Measurements from ENCODE around the gene RAD51B. TPM values are rescaled to one million over a fixed set of nuclear protein-coding genes. Genes with fewer than 3 reads are reported as not detected.

RAD51B gene
- polyA plus RNA-seq, 1 donor (not counting 4 experiments of a cell fraction or from before 2014, with no cell fraction given), result 13.3 TPM

DNA sequence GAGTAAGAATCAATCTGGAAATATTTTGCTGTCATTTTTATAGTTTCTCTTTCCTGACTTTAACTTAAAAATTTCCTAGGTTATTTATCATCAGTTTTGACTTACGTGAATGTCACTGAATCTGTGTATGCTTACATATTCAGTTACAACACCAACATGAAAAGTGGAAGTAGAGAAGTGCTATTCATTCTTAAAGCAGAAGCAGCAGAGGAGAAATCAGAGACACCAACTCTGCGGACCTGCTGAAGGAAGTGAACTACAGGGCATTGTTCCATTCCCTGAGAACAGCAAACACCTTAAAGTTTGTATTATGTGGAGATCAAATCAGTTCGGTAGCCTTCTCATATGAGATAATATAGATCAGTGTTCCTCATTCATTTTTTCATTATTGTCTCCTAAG is 34.1 kb downstream of the RAD51B start:
- Histone ChIP-seq H4K20me1 (ENCODE audit: control insufficient read depth, extremely low read depth, insufficient read depth, low read length) (no peaks in the 10 kb centered on the region), H3K79me2 (ENCODE audit: control insufficient read depth, insufficient read depth, low read length) (no peaks in the 10 kb centered on the region), H3K9ac (ENCODE audit: control insufficient read depth, extremely low read depth, insufficient read depth, low read length) (no peak overlapping the region), H3K4me2 (ENCODE audit: control insufficient read depth, extremely low read depth, insufficient read depth, low read depth, low read length) (no peak overlapping the region), H3K36me3 (ENCODE audit: control insufficient read depth in 2 of 2, extremely low read depth in 1 of 2, insufficient read depth in 2 of 2, low read length in 2 of 2) (no peaks in the 10 kb centered on the region), H3K4me1 (ENCODE audit: control insufficient read depth, extremely low read depth, insufficient read depth, low read length) (no peaks in the 10 kb centered on the region), H3K27me3 (ENCODE audit: control insufficient read depth, extremely low read depth, insufficient read depth, low read length) (no peaks in the 10 kb centered on the region), H3K4me3 (ENCODE audit: control insufficient read depth in 2 of 3, extremely low read depth in 1 of 3, insufficient read depth in 2 of 3, low read depth in 1 of 3, low read length in 3 of 3) (no peak overlapping the region), H3K9me1 (ENCODE audit: control insufficient read depth, extremely low read depth, insufficient read depth, low read length) (no peaks in the 10 kb centered on the region), H2AFZ (ENCODE audit: control insufficient read depth, low read length) (no peak overlapping the region), H3K9me3 (ENCODE audit: control insufficient read depth, low read depth, low read length) (no peaks in the 10 kb centered on the region), H3K27ac (ENCODE audit: control insufficient read depth, insufficient read depth, low read length) (no peak overlapping the region)
- no peak for DNase-seq (ENCODE audit: low read depth, low spot score)
- TF ChIP-seq, protein P1, sequence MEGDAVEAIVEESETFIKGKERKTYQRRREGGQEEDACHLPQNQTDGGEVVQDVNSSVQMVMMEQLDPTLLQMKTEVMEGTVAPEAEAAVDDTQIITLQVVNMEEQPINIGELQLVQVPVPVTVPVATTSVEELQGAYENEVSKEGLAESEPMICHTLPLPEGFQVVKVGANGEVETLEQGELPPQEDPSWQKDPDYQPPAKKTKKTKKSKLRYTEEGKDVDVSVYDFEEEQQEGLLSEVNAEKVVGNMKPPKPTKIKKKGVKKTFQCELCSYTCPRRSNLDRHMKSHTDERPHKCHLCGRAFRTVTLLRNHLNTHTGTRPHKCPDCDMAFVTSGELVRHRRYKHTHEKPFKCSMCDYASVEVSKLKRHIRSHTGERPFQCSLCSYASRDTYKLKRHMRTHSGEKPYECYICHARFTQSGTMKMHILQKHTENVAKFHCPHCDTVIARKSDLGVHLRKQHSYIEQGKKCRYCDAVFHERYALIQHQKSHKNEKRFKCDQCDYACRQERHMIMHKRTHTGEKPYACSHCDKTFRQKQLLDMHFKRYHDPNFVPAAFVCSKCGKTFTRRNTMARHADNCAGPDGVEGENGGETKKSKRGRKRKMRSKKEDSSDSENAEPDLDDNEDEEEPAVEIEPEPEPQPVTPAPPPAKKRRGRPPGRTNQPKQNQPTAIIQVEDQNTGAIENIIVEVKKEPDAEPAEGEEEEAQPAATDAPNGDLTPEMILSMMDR (optimal IDR thresholded peaks at IDR 0.05 in 1 of 3, IDR thresholded peaks at IDR 0.05 in 1 of 3, conservative IDR thresholded peaks at IDR 0.05 in 1 of 3; ENCODE audit: extremely low read depth in 1 of 3, insufficient read depth in 2 of 3, low read length in 3 of 3), result no peak
- TF ChIP-seq EZH2 (IDR thresholded peaks at IDR 0.05; ENCODE audit: low read length), result no peak
- no peak for FAIRE-seq
- dilution Hi-C loops (cut with MboI; ENCODE audit: extremely low pct_ligation_motif_present, low sequenced_read_pairs), result no loop called here

DNA sequence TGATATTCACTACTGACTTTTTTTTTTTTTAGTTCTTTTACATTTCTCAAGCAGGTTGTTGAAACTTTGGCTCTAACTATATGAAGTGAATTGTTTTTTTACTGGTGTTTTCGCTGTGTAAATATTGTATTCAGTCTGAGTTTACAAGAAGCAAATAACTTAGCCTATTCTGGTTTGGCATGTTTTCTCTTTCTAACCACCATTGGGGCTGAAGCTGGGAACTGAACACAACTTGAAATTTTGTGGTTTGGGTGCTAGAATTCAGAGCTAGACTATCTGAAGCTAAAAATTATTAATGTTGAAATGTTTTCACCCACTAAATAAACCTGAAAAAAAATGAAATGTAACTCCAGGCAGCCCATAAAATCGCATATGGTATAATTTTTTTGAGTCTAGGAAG is 37.2 kb downstream of the RAD51B start:
- Histone ChIP-seq H3K36me3 (ENCODE audit: control insufficient read depth in 2 of 2, extremely low read depth in 1 of 2, insufficient read depth in 2 of 2, low read length in 2 of 2) (no peaks in the 10 kb centered on the region), H3K9me3 (ENCODE audit: control insufficient read depth, low read depth, low read length) (no peaks in the 10 kb centered on the region), H3K9ac (ENCODE audit: control insufficient read depth, extremely low read depth, insufficient read depth, low read length) (no peak overlapping the region), H3K9me1 (ENCODE audit: control insufficient read depth, extremely low read depth, insufficient read depth, low read length) (no peaks in the 10 kb centered on the region), H3K4me2 (ENCODE audit: control insufficient read depth, extremely low read depth, insufficient read depth, low read depth, low read length) (no peak overlapping the region), H3K27ac (ENCODE audit: control insufficient read depth, insufficient read depth, low read length) (no peak overlapping the region), H3K4me1 (ENCODE audit: control insufficient read depth, extremely low read depth, insufficient read depth, low read length) (peaks cover 2% of the 10 kb centered on the region), H3K79me2 (ENCODE audit: control insufficient read depth, insufficient read depth, low read length) (no peaks in the 10 kb centered on the region), H2AFZ (ENCODE audit: control insufficient read depth, low read length) (no peak overlapping the region), H3K27me3 (ENCODE audit: control insufficient read depth, extremely low read depth, insufficient read depth, low read length) (no peaks in the 10 kb centered on the region), H4K20me1 (ENCODE audit: control insufficient read depth, extremely low read depth, insufficient read depth, low read length) (no peaks in the 10 kb centered on the region), H3K4me3 (ENCODE audit: control insufficient read depth in 2 of 3, extremely low read depth in 1 of 3, insufficient read depth in 2 of 3, low read depth in 1 of 3, low read length in 3 of 3) (no peak overlapping the region)
- TF ChIP-seq, protein P1 (optimal IDR thresholded peaks at IDR 0.05 in 1 of 3, IDR thresholded peaks at IDR 0.05 in 1 of 3, conservative IDR thresholded peaks at IDR 0.05 in 1 of 3; ENCODE audit: extremely low read depth in 1 of 3, insufficient read depth in 2 of 3, low read length in 3 of 3), result no peak
- TF ChIP-seq EZH2 (IDR thresholded peaks at IDR 0.05; ENCODE audit: low read length), result no peak
- no peak for DNase-seq (ENCODE audit: low read depth, low spot score)
- no peak for FAIRE-seq
- dilution Hi-C loops (cut with MboI; ENCODE audit: extremely low pct_ligation_motif_present, low sequenced_read_pairs), result no loop called here

All from keratinocyte (primary cell).